ENCODE measurements around the gene WWP2. TPM values are rescaled to one million over a fixed set of nuclear protein-coding genes. Genes with fewer than 3 reads are reported as not detected.
A peak's percentile ranks its signal among the peaks of the same experiment; 100 is the strongest.

Gene WWP2
- total RNA-seq, result 10 to 100 TPM; 16.5 to 33.2 (median 24.0) TPM
- 10 to 100 TPM in 1 of 2 donors, 1 to 10 TPM in 1; 8.4 to 21.2 TPM for polyA plus RNA-seq
- long read RNA-seq, donor 1, full-length matches to known transcripts, result 2 of 11 reads
- long read RNA-seq, donor 1, partial matches to known transcripts, result 5 of 11 reads
- long read RNA-seq, donor 1, other reads (novel, unspliced or antisense), result 4 of 11 reads
- long read RNA-seq, donor 2, full-length matches to known transcripts, result 5 of 36 reads
- long read RNA-seq, donor 2, partial matches to known transcripts, result 26 of 36 reads
- long read RNA-seq, donor 2, other reads (novel, unspliced or antisense), result 5 of 36 reads
- long read RNA-seq, donor 3, partial matches to known transcripts, result 10 of 12 reads
- long read RNA-seq, donor 3, other reads (novel, unspliced or antisense), result 2 of 12 reads

DNA sequence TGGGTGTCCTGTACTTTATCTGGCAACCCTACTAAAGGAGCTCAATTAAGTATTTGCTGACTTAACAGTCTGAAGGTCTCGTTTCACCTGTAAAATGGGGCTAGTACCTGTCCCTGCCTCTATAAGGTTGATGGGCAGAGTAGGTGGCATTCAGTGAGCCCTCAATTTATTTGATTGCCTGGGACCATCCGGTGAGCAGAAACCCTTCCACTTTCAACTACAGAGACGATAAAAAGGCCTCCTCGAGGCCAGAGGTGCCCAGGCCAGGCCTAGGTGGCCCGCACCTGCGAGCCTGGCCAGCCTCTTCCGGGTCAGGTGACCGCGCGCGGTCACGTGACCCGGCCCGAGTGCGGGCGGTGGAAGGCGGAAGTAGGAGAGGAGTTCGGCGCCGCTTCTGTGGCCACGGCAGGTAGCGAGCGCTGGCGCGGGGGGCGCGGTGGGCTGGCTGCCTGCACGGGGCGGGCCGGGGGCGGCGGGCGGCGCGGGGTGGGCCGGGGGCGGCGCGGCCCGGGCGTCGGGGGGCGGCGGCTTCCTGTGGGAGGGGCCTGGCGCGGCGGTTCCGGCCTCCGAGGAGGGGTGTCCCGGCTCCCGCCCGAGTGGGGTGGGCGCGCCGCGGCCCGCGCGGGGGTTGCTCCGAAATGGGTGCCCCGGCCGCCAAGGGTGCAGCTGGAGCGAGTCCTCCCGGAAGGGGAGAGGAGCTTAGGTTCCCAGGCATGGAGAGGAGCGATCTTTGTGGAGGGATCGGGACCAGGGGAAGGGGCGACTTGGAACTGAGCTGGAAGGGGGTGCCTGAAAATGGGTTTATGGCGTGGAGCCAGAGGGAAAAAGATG, at the start of gene WWP2:
Gene WWP2, plus strand, starts transcription at position 350 of the 831 bp plus-strand sequence. CDS start 24,679 bp downstream, outside the sequence.
- no peaks in the 10 kb centered on the region for H3K9me3 ChIP-seq
- H3K4me3 ChIP-seq, result peak within 1 kb of the TSS; percentile 74 to 99 (median 90)
- no peaks in the 10 kb centered on the region for H3K36me3 ChIP-seq
- intact Hi-C loops (cut with DNase I), result loop anchor here in 1 of 10 donors (10.0 kb wide), 1 partner anchor 367 kb away; no protein-coding TSS in a partner anchor
- H3K4me1 ChIP-seq, result peaks cover 0 to 20% (median 10%) of the 10 kb centered on the region in 12 donors
- 0 to 2% (median 2%) methylated on average over 9 to 68 of the region's 68 CpGs for WGBS, 4 donors
- DNase-seq, result peak; percentile 77 to 87 (median 80)
- peak; percentile 60 to 89 (median 86) for ATAC-seq
- TF ChIP-seq, protein P1, sequence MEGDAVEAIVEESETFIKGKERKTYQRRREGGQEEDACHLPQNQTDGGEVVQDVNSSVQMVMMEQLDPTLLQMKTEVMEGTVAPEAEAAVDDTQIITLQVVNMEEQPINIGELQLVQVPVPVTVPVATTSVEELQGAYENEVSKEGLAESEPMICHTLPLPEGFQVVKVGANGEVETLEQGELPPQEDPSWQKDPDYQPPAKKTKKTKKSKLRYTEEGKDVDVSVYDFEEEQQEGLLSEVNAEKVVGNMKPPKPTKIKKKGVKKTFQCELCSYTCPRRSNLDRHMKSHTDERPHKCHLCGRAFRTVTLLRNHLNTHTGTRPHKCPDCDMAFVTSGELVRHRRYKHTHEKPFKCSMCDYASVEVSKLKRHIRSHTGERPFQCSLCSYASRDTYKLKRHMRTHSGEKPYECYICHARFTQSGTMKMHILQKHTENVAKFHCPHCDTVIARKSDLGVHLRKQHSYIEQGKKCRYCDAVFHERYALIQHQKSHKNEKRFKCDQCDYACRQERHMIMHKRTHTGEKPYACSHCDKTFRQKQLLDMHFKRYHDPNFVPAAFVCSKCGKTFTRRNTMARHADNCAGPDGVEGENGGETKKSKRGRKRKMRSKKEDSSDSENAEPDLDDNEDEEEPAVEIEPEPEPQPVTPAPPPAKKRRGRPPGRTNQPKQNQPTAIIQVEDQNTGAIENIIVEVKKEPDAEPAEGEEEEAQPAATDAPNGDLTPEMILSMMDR (IDR thresholded peaks at IDR 0.05), result no peak
- TF ChIP-seq POLR2A (IDR thresholded peaks at IDR 0.05), result peak in 1 of 2 donors; percentile 50
- H3K27me3 ChIP-seq, result no peaks in the 10 kb centered on the region
- peak within 1 kb of the TSS; percentile 67 to 92 (median 86) for H3K27ac ChIP-seq

GRCh38 chr16:69712914-69713581, 49.1 kb upstream of the WWP2 start:
- 90 to 93% (median 93%) methylated on average over 9 of the region's 9 CpGs for WGBS, 4 donors
- H3K27me3 ChIP-seq, result no peaks in the 10 kb centered on the region
- no peak for ATAC-seq
- H3K4me1 ChIP-seq, result peaks cover 0 to 9% (median 0%) of the 10 kb centered on the region in 12 donors
- intact Hi-C loops (cut with DNase I), result loop anchor here in 1 of 10 donors (5.0 kb wide), 1 partner anchor 39 kb away; the partner anchor contains the start of gene NOB1
- H3K9me3 ChIP-seq, result no peaks in the 10 kb centered on the region
- H3K36me3 ChIP-seq, result peaks cover 0 to 84% (median 59%) of the 10 kb centered on the region in 9 donors
- H3K4me3 ChIP-seq, result no peak overlapping the region
- DNase-seq, result no peak
- no peak overlapping the region for H3K27ac ChIP-seq
- TF ChIP-seq POLR2A (IDR thresholded peaks at IDR 0.05), result no peak
- TF ChIP-seq, protein P1 (IDR thresholded peaks at IDR 0.05), result no peak

DNA sequence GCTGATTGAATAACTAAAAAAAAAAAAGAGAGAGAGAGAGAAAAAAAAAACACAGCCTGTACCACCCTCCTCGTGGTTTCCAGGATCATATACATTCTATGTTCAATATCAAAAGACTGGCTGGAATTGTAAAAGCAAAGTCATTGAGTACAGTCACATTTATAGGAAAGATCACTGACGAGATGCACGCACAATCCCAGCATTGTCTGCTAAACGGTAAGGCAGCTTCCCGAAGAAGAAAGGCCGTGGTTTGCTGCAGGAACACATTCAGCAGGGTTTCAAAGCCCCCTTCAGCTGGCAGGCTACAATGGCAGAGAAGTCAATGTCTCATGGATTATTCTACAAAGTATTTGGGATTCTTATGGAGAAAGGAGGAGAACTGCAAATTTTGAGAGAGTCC, 45.1 kb upstream of the WWP2 start:
- Histone ChIP-seq H3K27ac (no peak overlapping the region), H3K4me1 (no peaks in the 10 kb centered on the region), H3K9me3 (no peaks in the 10 kb centered on the region), H3K27me3 (no peaks in the 10 kb centered on the region), H3K4me3 (no peak overlapping the region), H3K36me3 (peaks cover 0 to 64% (median 54%) of the 10 kb centered on the region in 9 donors)
- 87 to 89% (median 88%) methylated on average over 6 of the region's 6 CpGs for WGBS, 4 donors
- ATAC-seq (no peak), DNase-seq (no peak)
- intact Hi-C loops (cut with DNase I), result no loop called here
- TF ChIP-seq POLR2A (IDR thresholded peaks at IDR 0.05), result no peak
- TF ChIP-seq, protein P1 (IDR thresholded peaks at IDR 0.05), result no peak
